Common myeloid progenitor, CD34-positive (primary cell): ENCODE results near the gene IL6ST.
"Not testable (repeated sequence)": the region's sequence is repeated elsewhere in the genome, so short reads cannot be mapped to it uniquely, and the experiment has no call there.

Experiments
- CTCF ChIA-PET: fragments of 350-600 bp; sonication (Branson Sonifier 250); formaldehyde crosslinking; loops from one replicate; lab custom pipeline; 2021; ENCODE audit warnings: antibody characterized with exemption; lab: Charles Lee
- POLR2A ChIA-PET: fragments of 350-600 bp; sonication (Branson Sonifier 250); formaldehyde crosslinking; loops from one replicate; lab custom pipeline; 2021; ENCODE audit warnings: antibody characterized with exemption; lab: Charles Lee
- DNase-seq, 3 donors: peaks; one replicate each; pipeline versions ENCODE4 v3.0.0 to v3.0.0-alpha.2; 2013
- H3K27ac ChIP-seq, 2 experiments: 1 replicate in 1 of 2; 2 replicates in 1 of 2; pipeline ENCODE4 v1.7.0; 2013; ENCODE audit warnings: inconsistent platforms in 2 of 2, low read length in 2 of 2, mild to moderate bottlenecking in 2 of 2, low read depth in 1 of 2, moderate library complexity in 1 of 2; ENCODE audit not compliant: severe bottlenecking in 2 of 2, insufficient read depth in 1 of 2, poor library complexity in 1 of 2
- H3K27me3 ChIP-seq, 5 experiments: replicated peaks in 2 of 5; 1 replicate in 3 of 5; 2 replicates in 2 of 5; pipeline versions ENCODE4 v1.6.1 to v1.7.0; 2013; ENCODE audit warnings: low read length in 4 of 5, mild to moderate bottlenecking in 2 of 5, moderate library complexity in 2 of 5, inconsistent platforms in 1 of 5; ENCODE audit not compliant: insufficient read depth in 5 of 5, control insufficient read depth in 4 of 5
- H3K36me3 ChIP-seq, 4 experiments: 1 replicate in 2 of 4; 2 replicates in 2 of 4; pipeline versions ENCODE4 v1.6.1 to v1.7.0; 2013; ENCODE audit warnings: low read length in 3 of 4, control low read depth in 1 of 4, mild to moderate bottlenecking in 1 of 4; ENCODE audit not compliant: control insufficient read depth in 4 of 4, insufficient read depth in 4 of 4
- H3K4me1 ChIP-seq, 4 experiments: 1 replicate in 3 of 4; 2 replicates in 1 of 4; pipeline versions ENCODE4 v1.6.1 to v1.7.1; 2013; ENCODE audit warnings: low read length in 3 of 4, mild to moderate bottlenecking in 3 of 4, control low read depth in 1 of 4, inconsistent platforms in 1 of 4, moderate library complexity in 1 of 4; ENCODE audit not compliant: control insufficient read depth in 4 of 4, insufficient read depth in 4 of 4; ENCODE audit errors: control extremely low read depth in 1 of 4
- H3K4me3 ChIP-seq, 7 experiments: 1 replicate in 4 of 7; 2 replicates in 3 of 7; pipeline versions ENCODE4 v1.5.1 to v1.7.0; 2013; ENCODE audit warnings: mild to moderate bottlenecking in 7 of 7, low read length in 6 of 7, moderate library complexity in 6 of 7, inconsistent platforms in 2 of 7, low read depth in 2 of 7, control low read depth in 1 of 7; ENCODE audit not compliant: insufficient read depth in 4 of 7, control insufficient read depth in 1 of 7; ENCODE audit errors: extremely low read depth in 1 of 7
- H3K9me3 ChIP-seq, 5 experiments: 1 replicate in 4 of 5; 2 replicates in 1 of 5; pipeline versions ENCODE4 v1.6.1 to v1.7.1; 2013; ENCODE audit warnings: low read length in 4 of 5, mild to moderate bottlenecking in 2 of 5, inconsistent platforms in 1 of 5, low read depth in 1 of 5, moderate library complexity in 1 of 5; ENCODE audit not compliant: control insufficient read depth in 4 of 5, insufficient read depth in 2 of 5; ENCODE audit errors: control extremely low read depth in 1 of 5
- WGBS: methylation state at CpG from one replicate; pipeline ENCODE4 v1.1.5; 2013; ENCODE audit not compliant: insufficient coverage; 5-methylcytosine and 5-hydroxymethylcytosine counted together

IL6ST gene

GRCh38 chr5:55937598-55937997, 57.2 kb downstream of the IL6ST start:
- H3K27me3 ChIP-seq, H3K27ac ChIP-seq, H3K9me3 ChIP-seq, H3K4me1 ChIP-seq, H3K4me3 ChIP-seq, DNase-seq: not testable (repeated sequence)
- H3K36me3 ChIP-seq, result peaks cover 0 to 15% (median 7%) of the 10 kb centered on the region in 4 experiments
- POLR2A ChIA-PET, result interaction anchor here (0.5 kb wide), 1 partner anchor 25 kb away, joined by 3 read pairs; no protein-coding TSS in a partner anchor
- CTCF ChIA-PET, result interaction anchor here (0.6 to 7.4 kb wide), 10 partner anchors 11 to 900 kb away, joined by 3 to 96 read pairs (median 16); no protein-coding TSS in a partner anchor

DNA sequence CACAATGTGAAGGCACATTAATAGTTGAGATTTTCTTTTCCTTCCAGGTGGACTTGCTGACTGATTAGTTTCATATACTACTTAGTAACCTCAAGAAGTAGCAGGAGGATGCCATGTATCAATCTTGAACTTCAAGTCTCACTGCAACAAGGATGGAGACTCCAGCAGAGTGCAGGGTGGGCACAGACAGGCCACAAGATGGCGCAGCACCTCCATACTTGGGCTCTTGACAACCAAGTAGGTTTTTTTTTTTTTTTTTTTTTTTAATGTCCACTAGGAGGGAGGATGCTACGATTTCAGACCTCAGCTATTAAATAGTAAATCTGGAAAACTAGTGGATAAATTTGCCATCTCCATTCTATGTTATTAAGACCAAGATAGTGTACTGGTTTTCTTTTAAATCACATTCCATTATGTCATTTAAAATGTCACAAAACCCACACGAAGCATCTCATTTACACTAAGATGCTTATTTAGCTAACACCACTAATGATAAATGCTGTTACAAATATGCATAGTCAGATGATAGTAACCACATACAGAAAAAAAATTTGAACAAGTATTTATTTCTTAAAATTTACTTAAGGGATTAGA, 58.6 kb downstream of the IL6ST start:
- Histone ChIP-seq H3K36me3 (peaks cover 0 to 6% (median 3%) of the 10 kb centered on the region in 4 experiments), H3K4me3 (no peak overlapping the region), H3K9me3 (no peaks in the 10 kb centered on the region), H3K27ac (no peak overlapping the region), H3K27me3 (no peaks in the 10 kb centered on the region), H3K4me1 (peaks cover 0 to 7% (median 1%) of the 10 kb centered on the region in 4 experiments)
- peak; percentile 86 to 93 (median 90) for DNase-seq
- no CpG with 5 or more reads among the region's 3 CpGs for WGBS
- ChIA-PET POLR2A (interaction anchor here (0.8 kb wide), 1 partner anchor 17 kb away, joined by 3 read pairs; no protein-coding TSS in a partner anchor), CTCF (interaction anchor here (0.6 to 7.4 kb wide), 28 partner anchors 12 to 964 kb away, joined by 3 to 96 read pairs (median 4); partner anchors contain the start of gene IL6ST)

DNA sequence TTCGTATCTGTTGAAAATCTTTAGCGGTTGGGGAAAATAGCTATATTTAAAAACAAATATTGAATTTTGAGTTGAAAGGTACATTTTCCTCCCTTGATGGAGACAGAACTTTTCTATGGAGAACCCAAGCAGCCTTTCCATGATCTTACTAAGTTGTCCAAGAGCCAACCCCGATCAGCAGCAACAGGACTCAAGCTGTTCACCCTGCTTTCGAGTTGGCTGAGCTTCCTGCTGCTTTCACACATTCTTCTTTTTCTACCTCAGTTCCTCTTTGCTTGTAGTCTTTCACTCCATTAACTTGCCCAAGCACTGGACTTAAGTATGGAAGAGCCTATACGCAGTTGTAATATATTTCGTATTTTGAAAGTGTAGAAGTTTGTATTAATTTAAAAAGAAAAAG, 59.4 kb downstream of the IL6ST start:
- ChIA-PET CTCF (interaction anchor here (0.5 to 7.4 kb wide), 24 partner anchors 8 to 906 kb away, joined by 3 to 96 read pairs (median 4); no protein-coding TSS in a partner anchor), POLR2A (no interaction called here)
- Histone ChIP-seq H3K9me3 (no peaks in the 10 kb centered on the region), H3K27ac (no peak overlapping the region), H3K27me3 (no peaks in the 10 kb centered on the region), H3K4me1 (peaks cover 0 to 7% (median 1%) of the 10 kb centered on the region in 4 experiments), H3K4me3 (no peak overlapping the region), H3K36me3 (peaks cover 0 to under 1% (median 0%) of the 10 kb centered on the region in 4 experiments)
- DNase-seq, result no peak
- WGBS, result 90% methylated on average over 2 of the region's 6 CpGs

GRCh38 chr5:55934720-55935119, 60.0 kb downstream of the IL6ST start:
- no peaks in the 10 kb centered on the region for H3K36me3 ChIP-seq
- H3K27me3 ChIP-seq, result no peaks in the 10 kb centered on the region
- CTCF ChIA-PET, result interaction anchor here (0.8 to 7.4 kb wide), 19 partner anchors 9 to 906 kb away, joined by 3 to 96 read pairs (median 4); no protein-coding TSS in a partner anchor
- H3K4me1 ChIP-seq, result peaks cover 0 to 6% (median 1%) of the 10 kb centered on the region in 4 experiments
- no peak for DNase-seq
- POLR2A ChIA-PET, result no interaction called here
- no peak overlapping the region for H3K4me3 ChIP-seq
- H3K27ac ChIP-seq, result no peak overlapping the region
- 100% methylated on average over 2 of the region's 2 CpGs for WGBS
- no peaks in the 10 kb centered on the region for H3K9me3 ChIP-seq

DNA sequence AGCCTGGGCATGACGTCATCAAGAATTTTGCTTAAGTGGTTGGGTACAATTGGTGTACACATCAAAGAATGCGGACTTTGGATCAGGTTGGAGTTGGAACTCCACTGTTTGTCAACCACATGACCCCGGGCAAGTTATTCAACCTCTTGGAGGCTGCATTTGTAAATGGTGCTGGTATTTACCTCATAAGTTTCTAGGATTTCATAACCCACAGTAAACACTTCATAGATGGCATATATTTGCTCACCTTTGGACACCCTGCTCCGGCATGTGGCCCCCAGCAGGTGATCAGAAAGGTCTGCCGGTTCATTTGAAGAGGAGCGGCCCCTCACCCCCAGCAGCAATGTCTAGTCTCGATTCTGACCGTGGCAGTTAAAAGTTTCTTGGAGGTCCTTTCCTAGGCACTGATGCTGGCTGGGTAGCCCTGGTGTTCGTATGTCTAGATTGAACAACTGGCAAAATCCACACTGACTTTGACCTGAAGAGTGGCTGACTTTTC, 60.6 kb downstream of the IL6ST start:
- Histone ChIP-seq H3K4me3 (no peak overlapping the region), H3K27me3 (no peaks in the 10 kb centered on the region), H3K4me1 (peaks cover 0 to 2% (median 0%) of the 10 kb centered on the region in 4 experiments), H3K9me3 (no peaks in the 10 kb centered on the region), H3K36me3 (no peaks in the 10 kb centered on the region), H3K27ac (no peak overlapping the region)
- no peak for DNase-seq
- POLR2A ChIA-PET, result no interaction called here
- WGBS, result 95% methylated on average over 9 of the region's 9 CpGs
- CTCF ChIA-PET, result interaction anchor here (1.0 to 7.4 kb wide), 8 partner anchors 9 to 904 kb away, joined by 3 to 96 read pairs (median 20); no protein-coding TSS in a partner anchor

DNA sequence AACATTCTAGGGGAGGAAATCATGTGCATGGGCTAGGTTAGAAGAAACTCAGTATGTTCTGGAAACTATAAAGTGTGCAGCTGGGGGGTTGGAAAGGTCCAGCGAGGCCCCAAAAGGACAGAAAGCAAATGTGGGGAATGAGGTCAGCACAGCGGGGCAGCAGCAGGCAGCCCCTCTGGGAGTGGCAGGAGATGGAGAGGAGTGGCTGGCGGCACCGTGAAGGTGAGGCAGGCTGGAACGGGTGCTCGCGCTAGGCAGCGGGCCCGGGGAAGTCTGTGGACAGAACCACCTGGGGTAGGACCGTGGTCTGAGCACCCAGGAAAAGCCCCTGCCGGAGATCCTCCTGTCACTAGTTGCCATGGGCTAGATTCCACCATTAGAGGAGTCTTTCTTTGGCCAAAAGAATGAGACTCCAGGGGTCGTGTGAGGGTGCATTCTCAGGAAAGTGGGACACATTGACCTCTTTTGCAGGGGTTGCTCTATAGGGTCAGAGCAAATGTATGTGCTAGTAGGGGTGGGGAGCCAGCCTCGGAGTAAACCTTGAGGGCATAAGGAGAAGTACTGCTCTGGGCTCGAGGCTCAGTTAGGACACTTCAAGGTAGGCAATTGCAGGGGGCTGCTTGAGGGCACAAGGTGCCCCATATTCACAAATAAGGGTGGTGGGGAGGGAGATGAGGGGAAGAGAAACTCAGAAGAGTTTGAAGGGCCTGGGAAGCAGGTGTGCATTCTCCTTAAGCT, 61.2 kb downstream of the IL6ST start:
- Histone ChIP-seq H3K27me3 (no peaks in the 10 kb centered on the region), H3K4me1 (no peaks in the 10 kb centered on the region), H3K36me3 (no peaks in the 10 kb centered on the region), H3K27ac (no peak overlapping the region), H3K4me3 (no peak overlapping the region), H3K9me3 (no peaks in the 10 kb centered on the region)
- 99% methylated on average over 14 of the region's 14 CpGs for WGBS
- POLR2A ChIA-PET, result no interaction called here
- DNase-seq, result no peak
- CTCF ChIA-PET, result interaction anchor here (0.8 to 7.4 kb wide), 8 partner anchors 9 to 904 kb away, joined by 3 to 96 read pairs (median 13); no protein-coding TSS in a partner anchor
